Subcutaneous adipose tissue (tissue), 4 donors: ENCODE results near the gene GGA3. TPM values are rescaled to one million over a fixed set of nuclear protein-coding genes. Genes with fewer than 3 reads are reported as not detected.

ENCODE experiments used
- CTCF ChIP-seq: fragments of 450-650 bp; IDR thresholded peaks from one replicate; pipeline ENCODE4 v1.5.1; 2016; ENCODE audit warnings: low read depth, mild to moderate bottlenecking, control low read depth, antibody characterized with exemption, moderate library complexity
- total RNA-seq, 4 donors: library from RNA; depleted of rRNA; stranded (reverse); fragments of >200 nt; gene quantifications; one replicate each; pipeline ENCODE4 v1.1.0, GENCODE V29; 2016

GGA3 gene
- total RNA-seq, 4 donors from 2014 or later: 21.5 to 36.0 (median 25.0) TPM

- no peak for TF ChIP-seq CTCF
These were observed 43.3 kb downstream of the GGA3 start for GRCh38 chr17:75218131-75218530.

GRCh38 chr17:75209061-75209460 is 52.3 kb downstream of the GGA3 start:
- TF ChIP-seq CTCF: no peak

- no peak for TF ChIP-seq CTCF
These were observed 53.2 kb downstream of the GGA3 start for GRCh38 chr17:75208161-75208560.

- no peak for TF ChIP-seq CTCF
These were observed 53.6 kb downstream of the GGA3 start for GRCh38 chr17:75207760-75208159.

- TF ChIP-seq CTCF: no peak
These were observed 55.6 kb downstream of the GGA3 start for GRCh38 chr17:75205793-75206163.

GRCh38 chr17:75205037-75205792 is 56.2 kb downstream of the GGA3 start, which contains the start of gene NUP85:
NUP85 (plus strand) TSS chr17:75205679; CDS start chr17:75205762, 83 bp downstream.
- no peak for TF ChIP-seq CTCF

- TF ChIP-seq CTCF: no peak
These were observed 61.4 kb downstream of the GGA3 start for GRCh38 chr17:75199886-75200618.
